Measurements from ENCODE around the gene NADSYN1. TPM values are rescaled to one million over a fixed set of nuclear protein-coding genes. Genes with fewer than 3 reads are reported as not detected.

Gene NADSYN1
- total RNA-seq, 1 donor from 2014 or later = 66.7 TPM

GRCh38 chr11:71482746-71483364 lies 29.9 kb downstream of the NADSYN1 start:
- no peak for DNase-seq (ENCODE audit: low read depth)
- Histone ChIP-seq H3K36me3 (ENCODE audit: control insufficient read depth, insufficient read depth, low read length) (peaks cover 4% of the 10 kb centered on the region), H3K4me3 (ENCODE audit: low read depth, low read length) (no peak overlapping the region), H3K27me3 (ENCODE audit: control insufficient read depth, insufficient read depth, low read length) (no peaks in the 10 kb centered on the region)
- TF ChIP-seq CTCF (IDR thresholded peaks at IDR 0.05; ENCODE audit: insufficient read depth, low read length, poor library complexity, severe bottlenecking) = no peak

GRCh38 chr11:71483692-71484091 lies 30.7 kb downstream of the NADSYN1 start:
- no peak for DNase-seq (ENCODE audit: low read depth)
- H3K4me3 ChIP-seq (ENCODE audit: low read depth, low read length) = no peak overlapping the region
- no peaks in the 10 kb centered on the region for H3K27me3 ChIP-seq (ENCODE audit: control insufficient read depth, insufficient read depth, low read length)
- no peak for TF ChIP-seq CTCF (IDR thresholded peaks at IDR 0.05; ENCODE audit: insufficient read depth, low read length, poor library complexity, severe bottlenecking)
- H3K36me3 ChIP-seq (ENCODE audit: control insufficient read depth, insufficient read depth, low read length) = peaks cover 3% of the 10 kb centered on the region

GRCh38 chr11:71484248-71485062 lies 31.5 kb downstream of the NADSYN1 start:
- no peak for DNase-seq (ENCODE audit: low read depth)
- H3K4me3 ChIP-seq (ENCODE audit: low read depth, low read length) = no peak overlapping the region
- H3K27me3 ChIP-seq (ENCODE audit: control insufficient read depth, insufficient read depth, low read length) = no peaks in the 10 kb centered on the region
- peaks cover 1% of the 10 kb centered on the region for H3K36me3 ChIP-seq (ENCODE audit: control insufficient read depth, insufficient read depth, low read length)
- TF ChIP-seq CTCF (IDR thresholded peaks at IDR 0.05; ENCODE audit: insufficient read depth, low read length, poor library complexity, severe bottlenecking) = no peak

GRCh38 chr11:71485063-71485399 lies 32.0 kb downstream of the NADSYN1 start:
- H3K4me3 ChIP-seq (ENCODE audit: low read depth, low read length) = no peak overlapping the region
- TF ChIP-seq CTCF (IDR thresholded peaks at IDR 0.05; ENCODE audit: insufficient read depth, low read length, poor library complexity, severe bottlenecking) = no peak
- H3K36me3 ChIP-seq (ENCODE audit: control insufficient read depth, insufficient read depth, low read length) = peaks cover 1% of the 10 kb centered on the region
- H3K27me3 ChIP-seq (ENCODE audit: control insufficient read depth, insufficient read depth, low read length) = no peaks in the 10 kb centered on the region
- no peak for DNase-seq (ENCODE audit: low read depth)

GRCh38 chr11:71485466-71485865 lies 32.5 kb downstream of the NADSYN1 start:
- no peak for TF ChIP-seq CTCF (IDR thresholded peaks at IDR 0.05; ENCODE audit: insufficient read depth, low read length, poor library complexity, severe bottlenecking)
- H3K27me3 ChIP-seq (ENCODE audit: control insufficient read depth, insufficient read depth, low read length) = no peaks in the 10 kb centered on the region
- H3K36me3 ChIP-seq (ENCODE audit: control insufficient read depth, insufficient read depth, low read length) = peaks cover 1% of the 10 kb centered on the region
- no peak for DNase-seq (ENCODE audit: low read depth)
- no peak overlapping the region for H3K4me3 ChIP-seq (ENCODE audit: low read depth, low read length)
